PFSK-1 (cell line): ENCODE data around the gene GNAO1.

Experiments used
- POLR2AphosphoS5 ChIP-seq: IDR thresholded peaks from 2 replicates; pipeline ENCODE4 v1.6.1; 2012; ENCODE audit warnings: low read depth, mild to moderate bottlenecking, control low read depth, low read length, moderate library complexity
- SIN3A ChIP-seq: IDR thresholded peaks from 2 replicates; pipeline ENCODE4 v1.6.1; 2012; ENCODE audit warnings: mild to moderate bottlenecking, low read length, moderate library complexity, borderline replicate concordance; ENCODE audit not compliant: insufficient read depth

- TF ChIP-seq POLR2AphosphoS5 (no peak), SIN3A (no peak)
Measured at GRCh38 chr16:56315955-56316354, 124.7 kb downstream of the GNAO1 start.
